Measurements from ENCODE around the gene ABL1.

GRCh38 chr9:130897848-130898551, 62.9 kb downstream of the ABL1 start:
- TF ChIP-seq CTCF (IDR thresholded peaks at IDR 0.05) (no peak), POLR2AphosphoS5 (IDR thresholded peaks at IDR 0.05) (no peak)
